ENCODE results near the gene CTXND1.

The CTXND1 gene

DNA sequence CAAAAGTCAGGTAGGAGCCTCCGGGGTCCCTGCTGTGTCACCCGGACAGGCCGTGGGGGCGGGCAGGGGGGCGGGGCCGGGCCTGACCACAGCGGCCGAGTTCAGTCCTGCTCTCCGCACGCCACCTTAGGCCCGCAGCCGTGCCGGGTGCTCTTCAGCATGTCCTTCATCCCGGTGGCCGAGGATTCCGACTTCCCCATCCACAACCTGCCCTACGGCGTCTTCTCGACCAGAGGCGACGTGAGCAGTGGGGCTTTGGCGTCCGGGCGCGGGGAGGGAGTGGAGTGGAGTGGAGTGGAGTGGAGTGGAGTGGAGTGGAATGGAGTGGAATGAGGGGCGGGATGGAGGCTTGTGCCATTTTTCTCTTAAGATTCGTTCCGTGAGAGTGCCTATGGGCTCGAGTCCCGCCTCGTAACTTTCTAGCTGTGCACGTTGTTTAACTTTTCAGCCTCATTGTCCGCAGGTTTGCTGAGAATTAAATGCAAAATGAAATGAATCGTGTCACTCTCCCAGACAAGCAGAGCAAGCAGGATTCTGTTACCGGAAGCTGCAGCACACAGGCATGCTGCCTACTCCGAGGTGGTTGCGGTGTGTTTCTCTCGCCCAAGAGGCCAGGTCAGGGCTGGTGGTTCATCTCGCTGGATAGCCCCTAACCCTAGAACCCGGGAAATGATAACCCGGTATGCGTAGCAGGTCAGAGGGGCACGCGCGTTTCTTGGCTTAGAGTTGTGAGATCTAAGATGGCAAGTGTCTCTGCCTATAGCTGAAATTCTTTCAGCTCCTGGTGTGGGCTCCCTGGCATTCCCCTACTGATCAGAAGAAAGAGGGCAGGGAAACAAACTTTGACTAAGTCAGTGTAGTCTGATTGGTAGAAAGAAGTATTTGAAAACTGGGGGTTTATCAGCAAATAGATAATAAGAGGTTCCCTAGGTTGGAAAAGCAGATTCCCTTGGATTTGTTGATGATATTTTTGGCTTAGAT, 98.8 kb downstream of the CTXND1 start, which contains the start of gene FAH (continued):
- TF ChIP-seq, protein P1, sequence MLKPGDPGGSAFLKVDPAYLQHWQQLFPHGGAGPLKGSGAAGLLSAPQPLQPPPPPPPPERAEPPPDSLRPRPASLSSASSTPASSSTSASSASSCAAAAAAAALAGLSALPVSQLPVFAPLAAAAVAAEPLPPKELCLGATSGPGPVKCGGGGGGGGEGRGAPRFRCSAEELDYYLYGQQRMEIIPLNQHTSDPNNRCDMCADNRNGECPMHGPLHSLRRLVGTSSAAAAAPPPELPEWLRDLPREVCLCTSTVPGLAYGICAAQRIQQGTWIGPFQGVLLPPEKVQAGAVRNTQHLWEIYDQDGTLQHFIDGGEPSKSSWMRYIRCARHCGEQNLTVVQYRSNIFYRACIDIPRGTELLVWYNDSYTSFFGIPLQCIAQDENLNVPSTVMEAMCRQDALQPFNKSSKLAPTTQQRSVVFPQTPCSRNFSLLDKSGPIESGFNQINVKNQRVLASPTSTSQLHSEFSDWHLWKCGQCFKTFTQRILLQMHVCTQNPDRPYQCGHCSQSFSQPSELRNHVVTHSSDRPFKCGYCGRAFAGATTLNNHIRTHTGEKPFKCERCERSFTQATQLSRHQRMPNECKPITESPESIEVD (tag by site-specific recombination; IDR thresholded peaks at IDR 0.05) = no peak
- TF ChIP-seq PRDM1 (tag by site-specific recombination; IDR thresholded peaks at IDR 0.05) (peak; percentile 55), ZNF221 (tag by site-specific recombination; IDR thresholded peaks at IDR 0.05; ENCODE audit: borderline replicate concordance) (no peak), ZNF501 (tag by site-specific recombination; IDR thresholded peaks at IDR 0.05) (0 out of 2 replicates have a peak, but pooled peaks have one; percentile 11), ZNF658 (tag by site-specific recombination; IDR thresholded peaks at IDR 0.05) (no peak), ZNF223 (tag by site-specific recombination; IDR thresholded peaks at IDR 0.05) (no peak), ZNF558 (tag by site-specific recombination; IDR thresholded peaks at IDR 0.05) (no peak), GLI2 (tag by site-specific recombination; IDR thresholded peaks at IDR 0.05; ENCODE audit: borderline replicate concordance, low read depth) (no peak), ZNF791 (tag by site-specific recombination; IDR thresholded peaks at IDR 0.05) (no peak), ZNF792 (tag by site-specific recombination; IDR thresholded peaks at IDR 0.05) (no peak), ZNF311 (tag by site-specific recombination; IDR thresholded peaks at IDR 0.05; ENCODE audit: borderline replicate concordance) (no peak), ZNF677 (tag by site-specific recombination; IDR thresholded peaks at IDR 0.05) (no peak), ZNF596 (tag by site-specific recombination; IDR thresholded peaks at IDR 0.05) (no peak), ZIC2 (tag by site-specific recombination; IDR thresholded peaks at IDR 0.05) (no peak), SETDB1 (IDR thresholded peaks at IDR 0.05; ENCODE audit: insufficient read length, low read length) (no peak), ZNF670 (tag by site-specific recombination; IDR thresholded peaks at IDR 0.05; ENCODE audit: low read depth) (no peak)
- TF ChIP-seq, protein P2, sequence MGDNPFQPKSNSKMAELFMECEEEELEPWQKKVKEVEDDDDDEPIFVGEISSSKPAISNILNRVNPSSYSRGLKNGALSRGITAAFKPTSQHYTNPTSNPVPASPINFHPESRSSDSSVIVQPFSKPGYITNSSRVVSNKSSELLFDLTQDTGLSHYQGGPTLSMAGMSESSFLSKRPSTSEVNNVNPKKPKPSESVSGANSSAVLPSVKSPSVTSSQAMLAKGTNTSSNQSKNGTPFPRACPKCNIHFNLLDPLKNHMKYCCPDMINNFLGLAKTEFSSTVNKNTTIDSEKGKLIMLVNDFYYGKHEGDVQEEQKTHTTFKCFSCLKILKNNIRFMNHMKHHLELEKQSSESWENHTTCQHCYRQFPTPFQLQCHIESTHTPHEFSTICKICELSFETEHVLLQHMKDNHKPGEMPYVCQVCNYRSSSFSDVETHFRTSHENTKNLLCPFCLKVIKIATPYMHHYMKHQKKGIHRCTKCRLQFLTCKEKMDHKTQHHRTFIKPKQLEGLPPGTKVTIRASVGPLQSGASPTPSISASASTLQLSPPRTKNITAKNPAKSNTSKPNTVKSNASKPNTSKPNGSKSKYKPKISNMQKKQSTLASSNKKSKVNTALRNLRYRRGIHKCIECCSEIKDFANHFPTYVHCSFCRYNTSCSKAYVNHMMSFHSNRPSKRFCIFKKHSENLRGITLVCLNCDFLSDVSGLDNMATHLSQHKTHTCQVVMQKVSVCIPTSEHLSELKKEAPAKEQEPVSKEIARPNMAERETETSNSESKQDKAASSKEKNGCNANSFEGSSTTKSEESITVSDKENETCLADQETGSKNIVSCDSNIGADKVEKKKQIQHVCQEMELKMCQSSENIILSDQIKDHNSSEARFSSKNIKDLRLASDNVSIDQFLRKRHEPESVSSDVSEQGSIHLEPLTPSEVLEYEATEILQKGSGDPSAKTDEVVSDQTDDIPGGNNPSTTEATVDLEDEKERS (tag by site-specific recombination; IDR thresholded peaks at IDR 0.05) = no peak
- TF ChIP-seq, protein P3, sequence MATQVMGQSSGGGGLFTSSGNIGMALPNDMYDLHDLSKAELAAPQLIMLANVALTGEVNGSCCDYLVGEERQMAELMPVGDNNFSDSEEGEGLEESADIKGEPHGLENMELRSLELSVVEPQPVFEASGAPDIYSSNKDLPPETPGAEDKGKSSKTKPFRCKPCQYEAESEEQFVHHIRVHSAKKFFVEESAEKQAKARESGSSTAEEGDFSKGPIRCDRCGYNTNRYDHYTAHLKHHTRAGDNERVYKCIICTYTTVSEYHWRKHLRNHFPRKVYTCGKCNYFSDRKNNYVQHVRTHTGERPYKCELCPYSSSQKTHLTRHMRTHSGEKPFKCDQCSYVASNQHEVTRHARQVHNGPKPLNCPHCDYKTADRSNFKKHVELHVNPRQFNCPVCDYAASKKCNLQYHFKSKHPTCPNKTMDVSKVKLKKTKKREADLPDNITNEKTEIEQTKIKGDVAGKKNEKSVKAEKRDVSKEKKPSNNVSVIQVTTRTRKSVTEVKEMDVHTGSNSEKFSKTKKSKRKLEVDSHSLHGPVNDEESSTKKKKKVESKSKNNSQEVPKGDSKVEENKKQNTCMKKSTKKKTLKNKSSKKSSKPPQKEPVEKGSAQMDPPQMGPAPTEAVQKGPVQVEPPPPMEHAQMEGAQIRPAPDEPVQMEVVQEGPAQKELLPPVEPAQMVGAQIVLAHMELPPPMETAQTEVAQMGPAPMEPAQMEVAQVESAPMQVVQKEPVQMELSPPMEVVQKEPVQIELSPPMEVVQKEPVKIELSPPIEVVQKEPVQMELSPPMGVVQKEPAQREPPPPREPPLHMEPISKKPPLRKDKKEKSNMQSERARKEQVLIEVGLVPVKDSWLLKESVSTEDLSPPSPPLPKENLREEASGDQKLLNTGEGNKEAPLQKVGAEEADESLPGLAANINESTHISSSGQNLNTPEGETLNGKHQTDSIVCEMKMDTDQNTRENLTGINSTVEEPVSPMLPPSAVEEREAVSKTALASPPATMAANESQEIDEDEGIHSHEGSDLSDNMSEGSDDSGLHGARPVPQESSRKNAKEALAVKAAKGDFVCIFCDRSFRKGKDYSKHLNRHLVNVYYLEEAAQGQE (tag by site-specific recombination; IDR thresholded peaks at IDR 0.05) = no peak
- TF ChIP-seq, protein P4, sequence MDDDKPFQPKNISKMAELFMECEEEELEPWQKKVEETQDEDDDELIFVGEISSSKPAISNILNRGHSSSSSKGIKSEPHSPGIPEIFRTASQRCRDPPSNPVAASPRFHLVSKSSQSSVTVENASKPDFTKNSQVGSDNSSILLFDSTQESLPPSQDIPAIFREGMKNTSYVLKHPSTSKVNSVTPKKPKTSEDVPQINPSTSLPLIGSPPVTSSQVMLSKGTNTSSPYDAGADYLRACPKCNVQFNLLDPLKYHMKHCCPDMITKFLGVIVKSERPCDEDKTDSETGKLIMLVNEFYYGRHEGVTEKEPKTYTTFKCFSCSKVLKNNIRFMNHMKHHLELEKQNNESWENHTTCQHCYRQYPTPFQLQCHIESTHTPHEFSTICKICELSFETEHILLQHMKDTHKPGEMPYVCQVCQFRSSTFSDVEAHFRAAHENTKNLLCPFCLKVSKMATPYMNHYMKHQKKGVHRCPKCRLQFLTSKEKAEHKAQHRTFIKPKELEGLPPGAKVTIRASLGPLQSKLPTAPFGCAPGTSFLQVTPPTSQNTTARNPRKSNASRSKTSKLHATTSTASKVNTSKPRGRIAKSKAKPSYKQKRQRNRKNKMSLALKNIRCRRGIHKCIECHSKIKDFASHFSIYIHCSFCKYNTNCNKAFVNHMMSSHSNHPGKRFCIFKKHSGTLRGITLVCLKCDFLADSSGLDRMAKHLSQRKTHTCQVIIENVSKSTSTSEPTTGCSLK (tag by site-specific recombination; IDR thresholded peaks at IDR 0.05) = no peak
- TF ChIP-seq, protein P5, sequence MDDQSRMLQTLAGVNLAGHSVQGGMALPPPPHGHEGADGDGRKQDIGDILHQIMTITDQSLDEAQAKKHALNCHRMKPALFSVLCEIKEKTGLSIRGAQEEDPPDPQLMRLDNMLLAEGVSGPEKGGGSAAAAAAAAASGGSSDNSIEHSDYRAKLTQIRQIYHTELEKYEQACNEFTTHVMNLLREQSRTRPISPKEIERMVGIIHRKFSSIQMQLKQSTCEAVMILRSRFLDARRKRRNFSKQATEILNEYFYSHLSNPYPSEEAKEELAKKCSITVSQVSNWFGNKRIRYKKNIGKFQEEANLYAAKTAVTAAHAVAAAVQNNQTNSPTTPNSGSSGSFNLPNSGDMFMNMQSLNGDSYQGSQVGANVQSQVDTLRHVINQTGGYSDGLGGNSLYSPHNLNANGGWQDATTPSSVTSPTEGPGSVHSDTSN (CRISPR knock-in tag; IDR thresholded peaks at IDR 0.05) = no peak
- TF ChIP-seq, protein P6, sequence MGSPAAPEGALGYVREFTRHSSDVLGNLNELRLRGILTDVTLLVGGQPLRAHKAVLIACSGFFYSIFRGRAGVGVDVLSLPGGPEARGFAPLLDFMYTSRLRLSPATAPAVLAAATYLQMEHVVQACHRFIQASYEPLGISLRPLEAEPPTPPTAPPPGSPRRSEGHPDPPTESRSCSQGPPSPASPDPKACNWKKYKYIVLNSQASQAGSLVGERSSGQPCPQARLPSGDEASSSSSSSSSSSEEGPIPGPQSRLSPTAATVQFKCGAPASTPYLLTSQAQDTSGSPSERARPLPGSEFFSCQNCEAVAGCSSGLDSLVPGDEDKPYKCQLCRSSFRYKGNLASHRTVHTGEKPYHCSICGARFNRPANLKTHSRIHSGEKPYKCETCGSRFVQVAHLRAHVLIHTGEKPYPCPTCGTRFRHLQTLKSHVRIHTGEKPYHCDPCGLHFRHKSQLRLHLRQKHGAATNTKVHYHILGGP (tag by site-specific recombination; IDR thresholded peaks at IDR 0.05) = no peak
- TF ChIP-seq, protein P7, sequence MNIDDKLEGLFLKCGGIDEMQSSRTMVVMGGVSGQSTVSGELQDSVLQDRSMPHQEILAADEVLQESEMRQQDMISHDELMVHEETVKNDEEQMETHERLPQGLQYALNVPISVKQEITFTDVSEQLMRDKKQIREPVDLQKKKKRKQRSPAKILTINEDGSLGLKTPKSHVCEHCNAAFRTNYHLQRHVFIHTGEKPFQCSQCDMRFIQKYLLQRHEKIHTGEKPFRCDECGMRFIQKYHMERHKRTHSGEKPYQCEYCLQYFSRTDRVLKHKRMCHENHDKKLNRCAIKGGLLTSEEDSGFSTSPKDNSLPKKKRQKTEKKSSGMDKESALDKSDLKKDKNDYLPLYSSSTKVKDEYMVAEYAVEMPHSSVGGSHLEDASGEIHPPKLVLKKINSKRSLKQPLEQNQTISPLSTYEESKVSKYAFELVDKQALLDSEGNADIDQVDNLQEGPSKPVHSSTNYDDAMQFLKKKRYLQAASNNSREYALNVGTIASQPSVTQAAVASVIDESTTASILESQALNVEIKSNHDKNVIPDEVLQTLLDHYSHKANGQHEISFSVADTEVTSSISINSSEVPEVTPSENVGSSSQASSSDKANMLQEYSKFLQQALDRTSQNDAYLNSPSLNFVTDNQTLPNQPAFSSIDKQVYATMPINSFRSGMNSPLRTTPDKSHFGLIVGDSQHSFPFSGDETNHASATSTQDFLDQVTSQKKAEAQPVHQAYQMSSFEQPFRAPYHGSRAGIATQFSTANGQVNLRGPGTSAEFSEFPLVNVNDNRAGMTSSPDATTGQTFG (tag by site-specific recombination; IDR thresholded peaks at IDR 0.05; ENCODE audit: borderline replicate concordance) = no peak

Data from HEK293 (cell line).